ENCODE measurements around the gene SSNA1. TPM values are rescaled to one million over a fixed set of nuclear protein-coding genes. Genes with fewer than 3 reads are reported as not detected.

Gene SSNA1
- total RNA-seq, 1 donor from 2014 or later = 57.6 TPM

DNA sequence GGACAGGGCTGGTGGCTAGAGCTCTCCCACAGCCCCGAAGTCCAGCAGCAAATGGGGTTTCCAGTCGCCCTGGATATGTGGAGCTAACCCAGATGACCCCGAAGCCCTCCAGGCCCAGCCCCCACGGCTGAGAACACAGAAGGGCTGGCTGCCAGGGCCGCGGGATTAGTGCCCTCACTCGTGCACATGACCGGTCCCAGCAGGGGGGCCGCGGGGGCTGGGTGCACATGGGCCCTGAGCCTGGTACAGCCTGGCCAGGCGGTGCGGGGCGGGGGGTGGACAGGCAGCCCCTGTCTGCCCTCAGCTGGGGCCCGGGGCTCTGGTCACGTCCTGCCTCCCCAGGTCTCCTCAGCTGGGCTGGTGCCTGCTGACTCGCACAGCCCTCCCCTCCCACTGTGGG, 5.9 kb downstream of the SSNA1 start:
- H3K27me3 ChIP-seq (ENCODE audit: low read depth) = no peaks in the 10 kb centered on the region
- ATAC-seq = no peak
- H3K4me1 ChIP-seq = peaks cover 70% of the 10 kb centered on the region

DNA sequence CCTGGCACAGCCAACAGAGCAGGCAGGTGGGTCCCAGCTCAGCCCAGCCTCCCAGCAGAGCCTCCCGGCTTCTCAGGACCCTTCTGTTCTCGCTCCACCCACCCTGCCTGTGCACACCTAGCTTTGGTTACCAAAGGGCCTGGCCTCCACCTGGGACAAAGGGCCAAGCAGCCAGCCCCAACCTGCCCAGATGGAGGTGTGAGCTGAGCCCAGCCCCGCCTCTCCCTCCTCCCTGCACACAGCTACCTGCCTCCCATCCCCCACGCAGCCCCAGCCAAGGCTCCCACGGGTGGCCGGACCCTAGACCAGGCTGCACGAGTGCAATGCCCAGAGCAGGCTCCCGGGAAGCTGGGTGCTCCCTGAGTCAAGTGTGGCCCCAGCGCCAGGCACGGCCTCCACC, 6.4 kb downstream of the SSNA1 start:
- ATAC-seq (no peak), DNase-seq (no peak)
- TF ChIP-seq CTCF (IDR thresholded peaks at IDR 0.05) = no peak
- Histone ChIP-seq H3K4me3 (no peak overlapping the region), H3K4me1 (peaks cover 69% of the 10 kb centered on the region), H3K27me3 (ENCODE audit: low read depth) (no peaks in the 10 kb centered on the region), H3K9me3 (no peaks in the 10 kb centered on the region), H3K36me3 (peaks cover 24% of the 10 kb centered on the region), H3K27ac (no peak overlapping the region)
- intact Hi-C loops (cut with DNase I) = no loop called here

More for the DNA sequence above, 5.9 kb downstream of the SSNA1 start:
- Histone ChIP-seq H3K27ac (no peak overlapping the region), H3K4me3 (no peak overlapping the region), H3K36me3 (peaks cover 27% of the 10 kb centered on the region), H3K9me3 (no peaks in the 10 kb centered on the region)
- intact Hi-C loops (cut with DNase I) = no loop called here
- TF ChIP-seq CTCF (IDR thresholded peaks at IDR 0.05) = no peak
- no peak for DNase-seq

DNA sequence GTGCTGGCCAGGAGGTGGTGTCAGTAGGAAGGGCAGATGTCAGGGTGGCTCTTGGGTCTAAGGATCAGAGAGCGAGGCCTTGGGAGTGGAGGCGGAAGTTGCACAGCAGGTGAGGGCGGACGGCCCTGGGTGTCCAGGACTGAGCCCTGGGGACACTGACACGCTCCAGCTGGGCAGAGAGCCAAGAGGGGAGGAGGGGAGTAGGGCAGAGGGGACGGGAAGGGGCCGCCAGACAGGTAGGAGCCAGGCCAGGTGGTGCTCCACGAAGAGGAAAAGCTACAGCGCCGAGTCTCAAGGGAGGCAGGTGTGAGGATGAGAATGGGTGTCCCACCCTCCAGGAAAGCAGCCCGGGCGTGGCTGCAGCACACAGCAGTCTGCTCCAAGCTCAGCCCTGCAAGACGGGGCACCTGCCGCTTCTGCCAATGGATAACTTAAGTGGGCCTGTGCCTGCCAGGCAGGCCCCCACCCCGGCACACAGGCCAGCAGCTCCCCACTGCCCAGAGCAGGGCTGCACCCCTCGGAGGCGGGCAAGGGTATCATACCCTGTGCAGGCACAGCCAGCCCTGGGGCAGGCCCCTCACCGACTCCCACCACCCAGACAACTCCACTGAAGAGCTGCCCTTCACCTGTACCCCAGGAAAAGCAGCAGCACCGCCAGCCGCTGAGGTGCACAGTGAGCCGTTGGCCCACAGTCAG, 7.2 kb downstream of the SSNA1 start:
- no peak for TF ChIP-seq CTCF (IDR thresholded peaks at IDR 0.05)

DNA sequence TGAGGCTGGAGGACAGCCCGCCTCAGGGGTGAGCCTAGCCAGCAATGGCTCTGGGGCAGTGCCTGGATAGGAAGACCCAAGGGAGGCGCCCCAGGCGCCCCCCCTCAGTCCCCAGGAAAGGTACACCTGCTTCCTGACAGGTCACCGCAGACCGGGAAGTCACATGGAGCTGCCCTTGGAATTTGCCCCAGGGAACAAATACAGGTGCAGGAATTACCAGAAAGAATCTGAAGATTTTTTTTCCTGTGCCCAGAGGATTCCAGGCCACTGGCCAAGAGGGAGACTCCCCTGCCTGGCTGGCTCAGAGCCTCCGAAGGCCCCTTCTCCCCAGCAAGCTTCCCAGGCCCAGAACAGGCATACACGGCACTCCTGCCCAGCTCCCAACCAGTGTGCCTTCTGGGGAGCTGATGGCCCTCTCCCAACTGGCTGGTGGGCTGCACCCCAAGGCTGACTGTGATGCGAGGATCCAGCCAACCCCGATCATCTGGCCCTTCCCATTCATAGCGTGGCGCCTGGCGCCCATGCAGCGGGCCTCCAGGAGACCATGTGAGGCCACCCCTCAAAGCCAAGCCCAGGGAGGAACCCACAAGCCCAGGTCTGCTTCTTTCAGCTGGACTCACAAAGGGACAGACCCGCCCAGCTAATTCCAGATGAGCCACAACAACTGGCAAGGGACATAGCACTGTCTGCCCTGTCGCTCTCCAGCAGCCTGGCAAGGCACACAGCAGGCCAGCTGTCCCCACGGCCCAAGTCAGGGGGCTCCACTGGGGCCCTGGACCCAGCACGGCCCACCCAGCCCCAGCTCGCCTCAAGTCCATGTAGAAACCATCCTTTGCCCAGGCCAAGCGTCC, 9.8 kb downstream of the SSNA1 start:
- Histone ChIP-seq H3K4me1 (peaks cover 67% of the 10 kb centered on the region), H3K4me3 (peak overlapping the region; percentile 69)

More for the DNA sequence above, 7.2 kb downstream of the SSNA1 start:
- Histone ChIP-seq H3K27ac (no peak overlapping the region), H3K4me1 (peaks cover 62% of the 10 kb centered on the region), H3K27me3 (ENCODE audit: low read depth) (no peaks in the 10 kb centered on the region), H3K36me3 (peaks cover 16% of the 10 kb centered on the region), H3K9me3 (no peaks in the 10 kb centered on the region), H3K4me3 (no peak overlapping the region)
- intact Hi-C loops (cut with DNase I) = no loop called here
- ATAC-seq (no peak), DNase-seq (no peak)

GRCh38 chr9:137198902-137199283, 10.4 kb downstream of the SSNA1 start:
- DNase-seq = no peak

More for the DNA sequence above, 9.8 kb downstream of the SSNA1 start:
- Histone ChIP-seq H3K27me3 (ENCODE audit: low read depth) (no peaks in the 10 kb centered on the region), H3K27ac (peak overlapping the region; percentile 78), H3K9me3 (no peaks in the 10 kb centered on the region), H3K36me3 (no peaks in the 10 kb centered on the region)
- intact Hi-C loops (cut with DNase I) = no loop called here
- TF ChIP-seq CTCF (IDR thresholded peaks at IDR 0.05) = no peak
- peak; percentile 73 for DNase-seq
- peak; percentile 41 to 60 for ATAC-seq

More at GRCh38 chr9:137198902-137199283, 10.4 kb downstream of the SSNA1 start:
- ATAC-seq = no peak
- intact Hi-C loops (cut with DNase I) = no loop called here
- Histone ChIP-seq H3K27me3 (ENCODE audit: low read depth) (no peaks in the 10 kb centered on the region), H3K4me3 (peak overlapping the region; percentile 69), H3K36me3 (no peaks in the 10 kb centered on the region), H3K9me3 (no peaks in the 10 kb centered on the region), H3K27ac (peak overlapping the region; percentile 78), H3K4me1 (peaks cover 67% of the 10 kb centered on the region)
- no peak for TF ChIP-seq CTCF (IDR thresholded peaks at IDR 0.05)

Measured in lower lobe of right lung (tissue), 2 donors.